Fibroblast of skin of abdomen (primary cell): Measurements from ENCODE around the gene MAP2K5.
A peak's percentile ranks its signal among the peaks of the same experiment; 100 is the strongest.

Experiments
- DNase-seq: peaks from one replicate; pipeline ENCODE4 v3.0.0-alpha.2; 2013

The MAP2K5 gene

DNA sequence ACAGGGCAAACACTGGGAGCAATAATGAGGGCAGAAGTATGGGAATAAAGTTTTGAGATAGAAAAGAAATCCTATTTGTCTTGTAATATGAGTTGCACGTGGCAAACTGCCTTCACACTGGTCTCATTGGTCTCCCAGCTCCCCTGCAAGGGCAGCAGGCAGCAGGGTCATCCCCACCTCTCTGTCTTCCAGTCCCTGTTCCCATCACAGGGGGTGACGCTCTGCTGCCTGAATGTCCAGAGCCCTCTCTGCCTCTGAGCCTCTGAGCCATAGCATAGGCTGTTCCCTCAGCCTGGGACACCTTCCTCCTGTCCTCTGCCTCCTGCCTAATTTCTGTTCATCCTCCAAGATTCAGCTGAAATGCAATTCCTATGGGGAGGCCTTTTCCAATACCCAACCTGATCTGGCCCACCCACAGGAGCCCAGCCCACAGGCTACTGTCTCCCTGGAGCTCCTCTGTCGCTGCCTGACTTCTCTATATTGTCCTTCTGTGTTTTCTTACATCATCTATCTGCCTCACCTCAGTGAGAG, 270.7 kb downstream of the MAP2K5 start:
- no peak for DNase-seq

DNA sequence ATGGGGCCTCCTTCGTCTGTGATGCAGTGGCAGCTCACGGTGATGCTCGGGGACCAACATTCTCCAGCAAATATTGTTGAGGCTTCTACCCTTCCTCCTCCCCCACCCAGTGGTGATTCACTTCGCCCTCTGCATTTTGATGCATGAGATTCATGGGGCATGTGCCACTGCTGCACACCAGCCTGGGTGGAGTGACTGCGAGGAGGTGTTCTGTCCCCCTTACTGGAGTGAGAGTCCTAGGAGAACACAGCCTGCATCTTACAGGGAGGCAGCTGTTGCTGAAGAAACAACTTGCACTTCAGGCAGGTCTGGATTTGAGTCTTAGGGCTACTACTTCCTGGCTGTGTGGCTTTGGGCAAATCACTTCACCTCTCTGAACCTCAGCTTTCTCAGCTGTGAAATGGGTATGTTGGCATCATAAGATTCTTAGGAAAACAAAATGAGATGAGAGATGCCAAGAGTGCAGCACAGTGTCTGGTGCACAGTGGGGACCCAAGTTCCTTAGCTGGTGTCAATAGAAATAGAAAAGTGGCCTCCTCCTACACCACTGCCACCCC, 272.6 kb downstream of the MAP2K5 start:
- no peak for DNase-seq

DNA sequence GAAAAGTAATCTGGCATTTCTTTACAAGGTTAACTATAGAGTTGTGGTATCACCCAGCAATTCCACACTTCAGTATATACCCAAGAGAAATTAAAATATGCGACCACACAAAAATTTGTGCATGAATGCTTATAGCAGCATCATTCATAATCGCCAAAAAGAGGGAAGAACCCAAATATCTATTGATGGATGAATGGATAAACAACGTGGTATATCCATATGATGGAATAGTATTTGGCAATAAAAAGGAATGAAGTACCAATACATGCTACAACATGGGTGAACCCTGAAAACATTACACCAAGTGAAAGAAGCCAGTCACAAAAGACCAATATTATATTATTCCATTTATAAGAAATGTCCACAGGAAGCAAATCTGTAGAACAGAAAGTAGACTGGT, 274.2 kb downstream of the MAP2K5 start:
- no peak for DNase-seq

DNA sequence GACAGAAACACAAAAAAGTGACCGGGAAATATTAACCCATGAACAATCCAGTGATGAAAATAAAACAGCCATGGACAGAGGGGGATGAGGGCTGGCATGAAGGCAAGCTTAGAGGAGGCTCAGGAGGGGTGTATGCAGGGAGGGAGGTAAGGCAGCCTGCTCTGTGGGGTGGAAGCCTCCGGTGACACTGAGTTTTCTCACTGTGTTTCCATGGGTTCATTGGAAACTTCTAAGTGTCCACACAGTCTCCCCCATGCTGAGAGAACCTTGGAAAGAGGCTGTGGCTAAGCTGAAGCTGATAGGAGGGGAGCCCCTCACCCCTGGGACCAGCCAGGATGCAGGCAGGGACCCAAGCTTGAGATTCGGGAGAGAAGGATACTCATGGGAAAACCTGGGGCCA, 276.0 kb downstream of the MAP2K5 start:
- no peak for DNase-seq

DNA sequence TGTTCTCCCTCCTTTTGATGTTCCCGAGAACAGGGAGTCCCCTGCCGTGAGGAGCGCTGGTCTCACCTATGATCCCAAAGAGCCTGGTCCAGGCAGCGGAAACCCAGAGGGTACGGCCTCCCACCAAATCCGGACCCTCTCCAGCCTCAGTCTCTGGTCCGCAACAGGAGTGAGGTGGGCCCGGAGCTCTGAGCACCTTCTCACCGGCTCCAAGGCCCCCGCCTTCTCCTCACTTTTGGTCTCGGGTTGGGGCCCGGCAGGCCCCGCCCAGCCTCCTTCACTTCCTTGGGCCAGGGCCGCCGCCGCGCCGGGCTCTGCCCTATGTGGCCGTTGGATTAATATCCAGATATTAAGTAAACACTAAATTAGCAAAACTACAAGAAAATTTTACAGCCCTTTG, 277.1 kb downstream of the MAP2K5 start:
- DNase-seq, result no peak

DNA sequence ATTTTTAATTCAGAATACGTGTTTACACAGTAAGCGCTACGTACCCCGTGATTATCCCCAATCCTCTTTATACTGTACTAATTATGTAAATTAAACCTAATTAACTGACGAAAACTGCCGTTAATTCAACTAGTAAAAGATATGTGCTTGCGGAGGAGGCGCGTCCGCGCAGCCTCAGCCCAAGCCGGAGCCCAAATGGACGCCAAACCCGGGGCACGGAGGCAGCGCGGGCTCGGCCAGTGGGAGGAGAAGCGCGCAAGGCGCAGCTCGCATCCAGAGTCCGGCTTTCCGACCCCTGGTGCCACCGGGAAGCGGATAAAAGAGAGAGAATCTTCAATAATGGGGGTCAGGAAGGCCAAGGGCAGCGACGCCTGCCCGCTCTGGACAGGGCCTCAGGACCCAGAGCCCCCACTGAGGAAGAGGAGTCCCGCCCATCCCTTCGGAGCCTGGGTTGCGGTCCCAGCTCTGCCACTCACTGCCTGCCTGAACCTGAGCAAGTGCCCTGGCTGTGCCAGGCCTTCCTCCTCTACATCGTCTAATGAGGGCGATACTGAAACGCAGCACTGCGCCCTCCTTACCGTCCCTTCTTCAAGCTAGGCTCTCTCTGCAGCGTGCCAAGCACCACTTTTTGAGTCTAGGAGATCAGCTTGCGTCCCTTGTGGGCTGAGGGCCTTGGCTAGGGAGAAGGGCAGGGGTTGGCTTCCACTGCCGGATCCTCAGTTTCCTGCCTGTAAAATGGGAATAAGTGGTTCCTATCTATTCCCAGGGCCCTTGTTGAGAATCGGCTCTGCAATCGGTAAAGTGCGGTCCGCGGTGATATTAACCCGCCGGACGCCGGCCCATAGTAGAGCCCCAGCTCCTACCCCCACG, 277.9 kb downstream of the MAP2K5 start:
- DNase-seq, result no peak

DNA sequence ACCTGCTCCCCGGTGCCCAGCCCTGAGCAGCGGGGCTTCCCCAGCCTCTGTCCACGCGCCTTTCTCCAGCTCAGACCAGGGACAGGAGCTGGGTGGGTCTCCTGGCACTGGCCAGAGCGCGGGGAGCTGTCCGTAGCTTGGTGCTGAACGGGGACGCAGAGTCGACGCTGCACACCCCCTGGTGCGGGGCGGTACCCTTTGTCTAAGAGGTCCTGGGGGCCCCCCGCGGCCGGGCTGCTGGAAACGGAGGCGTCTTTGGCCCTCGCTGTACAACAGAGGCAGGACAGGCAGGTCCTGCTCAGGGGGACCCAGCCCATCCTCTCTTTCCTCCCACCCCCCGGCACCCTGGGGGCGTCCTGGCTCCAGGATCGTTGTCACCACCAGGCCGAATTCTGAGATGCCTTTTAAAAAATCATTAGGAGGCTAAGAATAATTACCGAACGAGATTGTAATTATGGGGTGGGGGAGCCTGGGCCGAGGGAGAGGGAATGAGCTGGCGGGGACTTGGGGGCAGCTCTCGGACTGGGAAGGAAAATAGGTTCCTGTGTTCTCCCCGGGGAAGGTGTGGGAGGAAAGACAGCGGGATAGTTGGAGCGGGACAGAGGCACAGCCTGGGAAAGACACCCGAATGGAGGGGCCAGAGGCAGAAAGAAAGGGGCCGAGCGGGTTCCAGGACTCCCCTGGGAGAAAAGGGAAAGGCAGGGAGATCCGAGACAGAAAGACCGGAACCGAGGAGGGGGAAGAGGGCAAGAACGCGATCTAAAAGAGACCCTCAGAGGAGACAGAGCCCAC, 278.7 kb downstream of the MAP2K5 start:
- DNase-seq, result peak; percentile 48

DNA sequence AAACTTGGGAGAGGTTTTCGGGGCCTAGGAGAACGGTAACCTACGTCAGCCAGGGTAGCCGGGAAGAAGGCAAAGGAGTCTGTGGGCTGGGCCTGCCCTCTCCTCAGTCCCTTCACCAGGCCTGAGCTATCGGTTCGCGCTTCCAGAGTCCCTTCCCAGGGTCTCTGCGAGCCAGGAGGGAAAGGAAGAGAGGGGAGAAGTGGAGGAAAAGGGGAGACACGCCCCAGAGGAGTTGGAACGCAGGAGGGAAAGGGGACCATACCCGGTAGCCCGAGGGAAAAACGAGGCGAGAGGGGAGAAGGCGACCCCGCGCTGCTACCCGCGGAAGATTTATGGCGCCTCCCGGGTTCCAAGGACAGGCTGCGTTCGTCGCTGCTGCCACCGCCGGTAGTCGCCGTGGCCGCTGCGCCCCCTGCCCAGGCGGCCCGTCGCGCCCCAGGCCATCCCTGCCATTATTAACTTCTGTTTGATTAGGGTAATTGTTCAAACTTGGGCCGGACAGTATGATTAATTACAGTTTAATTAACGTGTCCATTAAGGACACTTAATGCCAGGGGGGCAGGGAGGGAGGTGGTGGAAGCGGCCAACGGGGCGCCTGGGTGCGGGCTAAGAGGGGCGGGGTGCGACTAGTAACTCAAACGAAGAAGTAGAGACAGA, 279.4 kb downstream of the MAP2K5 start:
- no peak for DNase-seq

DNA sequence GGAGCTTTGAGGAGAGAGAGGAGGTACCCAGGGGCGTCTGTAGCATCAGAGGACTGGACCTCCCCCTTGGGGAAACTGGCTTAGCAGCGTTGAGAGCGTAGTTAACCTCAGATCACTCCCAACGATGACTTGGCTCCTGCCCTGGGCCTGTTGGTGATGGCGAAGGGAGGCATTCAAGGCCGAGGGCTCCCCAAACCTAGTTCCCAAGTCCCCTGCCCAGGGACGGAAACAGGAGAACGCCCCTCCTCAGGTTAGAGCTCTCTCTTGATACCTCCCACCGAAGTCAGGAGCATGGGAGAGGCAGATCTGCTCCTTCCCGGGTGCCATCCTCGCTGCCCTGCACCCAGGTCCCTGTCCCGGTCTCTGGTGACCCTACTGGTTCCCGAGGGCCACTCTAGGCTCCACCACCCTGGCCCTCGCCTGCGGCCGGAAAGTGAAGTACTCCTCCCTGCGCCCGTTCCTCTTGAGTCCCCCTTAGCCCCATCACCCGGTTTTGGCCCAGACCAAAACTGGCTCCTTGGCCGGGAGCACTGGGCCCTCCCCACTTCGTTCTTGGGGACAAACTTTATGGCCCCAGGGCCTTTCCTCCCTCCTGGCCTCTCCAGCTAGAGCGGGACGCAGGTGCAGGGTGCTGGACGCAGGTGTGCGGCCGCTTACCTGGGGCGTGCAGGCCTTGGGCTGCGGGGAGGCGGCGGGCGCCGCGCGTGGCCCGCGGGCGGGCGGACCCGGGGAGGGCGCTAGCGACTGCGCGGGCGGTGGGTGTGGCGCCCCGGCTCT, 280.2 kb downstream of the MAP2K5 start:
- DNase-seq, result no peak

DNA sequence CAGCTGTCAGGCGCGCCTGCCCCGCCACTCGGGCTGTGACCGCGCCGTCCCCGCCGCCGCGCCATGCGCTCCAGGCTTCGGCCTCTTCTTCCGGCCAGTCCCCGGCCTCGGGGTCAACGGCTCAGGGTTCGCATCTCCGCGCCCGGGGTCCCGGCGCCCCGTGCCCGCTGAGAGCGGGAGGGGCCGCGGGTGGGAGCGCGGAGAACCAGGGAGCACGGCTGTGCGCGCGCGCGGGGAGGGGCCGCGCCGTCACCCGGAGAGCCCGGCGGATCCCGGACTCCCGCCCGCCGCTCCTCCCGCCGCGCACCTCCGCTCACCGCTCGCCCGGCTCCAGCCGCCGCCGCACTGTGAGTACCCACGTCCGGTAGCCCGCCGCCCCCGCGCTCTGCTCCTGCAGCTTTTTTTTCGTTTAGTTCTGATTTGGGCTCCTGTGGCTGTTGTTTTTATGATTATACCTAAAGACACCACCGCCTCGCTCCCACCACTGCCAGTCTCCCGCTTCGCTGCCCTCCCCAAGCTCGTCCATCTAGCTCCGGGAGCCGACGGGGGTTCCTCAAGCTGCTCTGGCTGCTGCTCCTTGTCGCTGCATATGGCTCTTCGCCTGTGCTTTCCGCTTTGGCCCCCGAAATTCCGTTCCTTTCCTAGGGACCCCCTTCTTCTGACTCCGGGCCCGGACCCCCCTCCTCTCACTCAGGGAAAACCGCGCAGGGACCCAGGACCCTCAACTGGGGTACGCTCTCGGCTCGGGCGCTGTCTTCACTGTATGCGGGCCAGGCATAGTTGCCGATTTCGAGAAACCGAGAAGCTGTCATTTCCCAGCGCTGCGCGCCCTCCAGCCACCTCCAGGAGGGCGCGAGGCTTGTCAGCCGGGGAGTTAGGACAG, 281.1 kb downstream of the MAP2K5 start:
- no peak for DNase-seq

DNA sequence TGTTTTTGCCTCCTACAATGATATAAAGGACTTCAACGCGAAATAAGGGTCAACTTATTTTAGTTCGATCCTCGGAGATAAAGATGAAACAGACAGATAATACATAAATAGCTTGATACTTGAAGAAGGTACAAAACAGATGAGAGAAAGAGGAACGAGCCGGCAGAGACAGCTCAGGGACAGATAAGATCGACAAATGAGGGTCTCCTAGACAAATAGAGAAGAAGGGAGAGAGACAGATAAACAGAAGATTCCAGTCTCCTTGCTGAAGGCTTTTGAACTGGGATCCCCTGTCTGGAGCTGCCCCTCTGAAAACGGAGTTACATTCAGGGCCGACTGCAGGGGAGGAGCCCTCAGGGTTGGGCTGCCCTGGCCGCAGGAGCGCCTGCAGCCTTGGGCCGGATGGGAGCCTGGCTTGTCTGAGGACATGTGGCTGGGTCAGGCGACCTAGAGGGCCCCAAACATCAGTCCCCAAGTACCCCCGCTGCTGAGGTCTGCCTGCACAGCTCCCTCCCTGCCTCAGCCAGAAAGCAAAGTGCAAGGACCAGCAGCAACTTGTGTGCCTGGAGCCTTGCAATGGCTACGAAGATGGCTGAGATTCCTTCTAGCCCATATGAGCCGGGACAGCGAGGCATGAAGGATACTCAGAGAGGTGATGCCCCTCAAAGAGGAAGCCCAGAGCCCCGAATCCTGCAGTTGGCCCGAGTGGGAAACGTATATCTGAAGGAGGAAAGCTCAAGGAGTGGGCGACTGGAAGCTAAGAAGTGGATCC, 281.9 kb downstream of the MAP2K5 start:
- DNase-seq, result no peak

DNA sequence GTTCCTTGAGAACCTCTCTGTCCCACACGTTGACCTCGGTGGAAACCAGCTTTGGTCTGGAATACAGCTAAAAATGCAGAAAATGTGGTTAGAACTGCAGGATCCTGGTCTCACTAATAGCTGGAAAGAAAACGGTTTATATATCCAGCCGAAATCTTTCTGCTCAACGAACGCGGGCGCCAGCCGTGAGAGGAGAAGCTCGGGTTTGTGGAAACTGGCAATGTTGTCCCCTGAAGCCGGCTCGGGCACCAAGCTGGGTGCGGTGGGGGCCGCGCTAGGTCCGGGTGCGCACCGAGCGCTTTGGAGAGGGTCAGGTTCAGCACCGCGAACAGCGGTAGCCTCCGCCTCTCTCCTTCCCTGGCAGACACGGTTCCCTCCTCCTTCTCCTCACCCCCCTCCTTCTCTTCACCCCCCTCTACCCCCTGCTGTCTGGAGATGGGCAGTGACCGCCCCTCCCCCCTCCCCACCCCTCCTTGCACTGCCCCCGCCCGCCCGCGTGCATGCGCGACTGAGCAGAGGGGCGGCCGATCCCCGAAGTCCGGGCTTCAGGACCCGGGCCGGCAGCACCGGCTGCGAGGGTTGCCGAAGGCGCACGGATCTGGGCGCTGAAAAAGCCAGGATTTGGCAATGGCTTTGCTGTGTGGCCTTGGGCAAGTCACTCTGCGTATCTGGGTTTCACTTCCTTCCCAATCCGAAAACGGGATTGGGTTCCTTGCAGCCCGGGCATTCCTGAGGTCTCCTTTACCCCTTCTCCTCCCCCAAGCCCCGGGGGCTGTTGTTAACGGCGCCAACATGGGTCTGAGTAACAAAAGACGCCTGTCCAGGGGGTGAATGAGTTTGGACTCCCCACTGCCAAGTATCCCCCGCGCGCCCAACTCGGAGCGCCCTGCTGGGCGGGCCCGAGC, 282.7 kb downstream of the MAP2K5 start, which contains the start of gene SKOR1:
SKOR1 (plus strand) TSS at position 534 of the 905 bp plus-strand sequence; CDS start at position 628, 94 bp downstream.
- no peak for DNase-seq

DNA sequence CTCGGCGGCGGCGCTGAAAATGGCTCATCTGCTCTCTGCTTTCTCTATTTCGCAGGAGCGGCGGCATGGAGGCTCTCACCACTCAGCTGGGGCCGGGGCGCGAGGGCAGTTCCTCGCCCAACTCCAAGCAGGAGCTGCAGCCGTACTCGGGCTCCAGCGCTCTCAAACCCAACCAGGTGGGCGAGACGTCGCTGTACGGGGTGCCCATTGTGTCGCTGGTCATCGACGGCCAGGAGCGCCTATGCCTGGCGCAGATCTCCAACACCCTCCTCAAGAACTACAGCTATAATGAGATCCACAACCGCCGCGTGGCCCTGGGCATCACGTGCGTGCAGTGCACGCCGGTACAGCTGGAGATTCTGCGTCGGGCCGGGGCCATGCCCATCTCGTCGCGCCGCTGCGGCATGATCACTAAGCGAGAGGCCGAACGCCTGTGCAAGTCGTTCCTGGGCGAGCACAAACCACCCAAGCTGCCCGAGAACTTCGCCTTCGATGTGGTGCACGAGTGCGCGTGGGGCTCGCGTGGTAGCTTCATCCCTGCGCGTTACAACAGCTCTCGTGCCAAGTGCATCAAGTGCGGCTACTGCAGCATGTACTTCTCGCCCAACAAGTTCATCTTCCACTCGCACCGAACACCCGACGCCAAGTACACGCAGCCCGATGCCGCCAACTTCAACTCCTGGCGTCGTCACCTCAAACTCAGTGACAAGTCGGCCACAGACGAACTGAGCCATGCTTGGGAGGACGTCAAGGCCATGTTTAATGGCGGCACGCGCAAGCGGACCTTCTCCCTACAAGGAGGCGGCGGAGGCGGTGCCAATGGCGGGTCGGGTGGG, 283.6 kb downstream of the MAP2K5 start:
- no peak for DNase-seq

DNA sequence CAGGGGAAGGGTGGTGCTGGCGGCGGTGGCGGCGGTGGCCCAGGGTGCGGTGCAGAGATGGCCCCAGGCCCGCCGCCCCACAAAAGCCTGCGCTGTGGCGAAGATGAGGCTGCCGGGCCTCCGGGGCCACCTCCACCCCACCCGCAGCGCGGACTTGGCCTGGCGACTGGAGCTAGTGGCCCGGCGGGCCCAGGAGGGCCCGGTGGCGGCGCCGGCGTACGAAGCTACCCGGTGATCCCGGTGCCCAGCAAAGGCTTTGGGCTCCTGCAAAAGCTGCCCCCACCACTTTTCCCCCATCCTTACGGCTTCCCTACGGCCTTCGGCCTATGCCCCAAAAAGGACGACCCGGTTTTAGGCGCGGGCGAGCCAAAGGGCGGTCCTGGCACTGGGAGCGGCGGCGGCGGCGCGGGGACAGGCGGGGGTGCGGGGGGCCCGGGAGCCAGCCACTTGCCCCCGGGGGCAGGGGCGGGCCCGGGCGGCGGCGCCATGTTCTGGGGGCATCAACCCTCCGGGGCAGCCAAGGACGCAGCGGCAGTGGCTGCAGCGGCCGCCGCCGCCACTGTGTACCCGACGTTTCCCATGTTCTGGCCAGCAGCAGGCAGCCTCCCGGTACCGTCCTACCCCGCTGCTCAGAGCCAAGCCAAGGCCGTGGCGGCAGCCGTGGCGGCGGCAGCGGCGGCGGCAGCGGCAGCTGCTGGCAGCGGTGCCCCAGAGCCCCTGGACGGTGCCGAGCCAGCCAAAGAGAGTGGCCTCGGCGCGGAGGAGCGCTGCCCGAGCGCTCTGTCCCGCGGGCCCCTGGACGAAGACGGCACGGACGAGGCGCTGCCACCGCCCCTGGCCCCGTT, 284.4 kb downstream of the MAP2K5 start:
- DNase-seq, result no peak

DNA sequence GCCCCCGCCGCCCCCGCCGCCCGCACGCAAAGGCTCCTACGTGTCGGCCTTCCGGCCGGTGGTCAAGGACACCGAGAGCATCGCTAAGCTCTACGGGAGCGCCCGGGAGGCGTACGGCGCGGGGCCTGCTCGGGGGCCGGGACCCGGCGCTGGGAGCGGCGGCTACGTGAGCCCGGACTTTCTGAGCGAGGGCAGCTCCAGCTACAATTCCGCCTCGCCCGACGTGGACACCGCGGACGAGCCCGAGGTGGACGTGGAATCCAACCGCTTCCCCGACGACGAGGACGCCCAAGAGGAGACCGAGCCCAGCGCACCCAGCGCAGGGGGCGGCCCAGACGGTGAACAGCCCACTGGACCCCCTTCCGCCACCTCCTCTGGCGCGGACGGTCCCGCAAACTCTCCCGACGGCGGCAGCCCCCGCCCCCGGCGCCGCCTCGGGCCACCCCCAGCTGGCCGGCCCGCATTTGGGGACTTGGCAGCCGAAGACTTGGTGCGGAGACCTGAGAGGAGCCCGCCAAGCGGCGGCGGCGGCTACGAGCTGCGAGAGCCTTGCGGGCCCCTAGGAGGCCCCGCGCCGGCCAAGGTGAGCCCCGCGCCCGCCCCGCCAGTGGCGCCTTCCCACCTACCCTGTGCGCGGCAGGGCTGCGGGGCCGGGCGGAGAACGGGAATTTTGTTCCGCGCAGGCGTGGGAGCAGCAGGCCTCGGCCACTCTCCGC, 285.2 kb downstream of the MAP2K5 start:
- no peak for DNase-seq

DNA sequence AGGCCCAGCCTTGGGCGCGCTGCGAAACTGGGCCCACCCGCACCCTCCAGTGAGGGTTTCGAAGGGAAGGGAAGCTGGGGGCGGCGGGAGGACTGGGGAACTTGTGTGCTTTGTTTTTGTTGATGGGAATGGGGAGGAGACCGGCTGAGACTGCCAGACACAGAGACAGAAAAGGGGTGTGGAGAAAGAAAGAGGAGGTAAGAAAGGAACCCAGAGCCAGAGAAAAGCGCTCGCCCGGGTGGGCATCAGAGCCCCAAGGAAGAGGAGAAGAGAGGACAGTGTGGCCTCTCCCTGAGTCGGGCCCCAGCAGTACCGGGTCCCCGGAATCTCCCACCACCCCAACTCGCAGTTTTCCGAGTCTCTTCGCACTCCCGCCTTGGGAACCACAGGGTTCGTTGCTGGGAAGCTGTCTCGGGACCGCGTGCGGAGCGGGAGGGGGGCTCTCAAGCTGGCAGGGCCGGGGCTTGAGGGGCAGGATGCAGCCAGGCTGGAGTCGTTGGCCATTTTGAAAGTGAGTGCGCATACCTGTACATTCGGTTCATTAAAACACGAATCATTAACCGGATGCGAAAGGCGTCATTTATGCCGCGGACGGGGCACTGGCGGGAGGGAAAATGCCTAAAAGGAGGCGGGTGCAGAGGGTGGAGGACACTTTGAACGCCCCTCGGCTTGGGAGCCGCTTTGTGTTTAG, 285.9 kb downstream of the MAP2K5 start:
- DNase-seq, result no peak
